GM18526 (cell line): Measurements from ENCODE around the gene ABCA10.

ENCODE experiments used
- POLR2A ChIP-seq: IDR thresholded peaks from 3 replicates; pipeline ENCODE4 v1.6.1; 2011; ENCODE audit not compliant: insufficient read length; ENCODE audit errors: extremely low read depth

The ABCA10 gene

DNA sequence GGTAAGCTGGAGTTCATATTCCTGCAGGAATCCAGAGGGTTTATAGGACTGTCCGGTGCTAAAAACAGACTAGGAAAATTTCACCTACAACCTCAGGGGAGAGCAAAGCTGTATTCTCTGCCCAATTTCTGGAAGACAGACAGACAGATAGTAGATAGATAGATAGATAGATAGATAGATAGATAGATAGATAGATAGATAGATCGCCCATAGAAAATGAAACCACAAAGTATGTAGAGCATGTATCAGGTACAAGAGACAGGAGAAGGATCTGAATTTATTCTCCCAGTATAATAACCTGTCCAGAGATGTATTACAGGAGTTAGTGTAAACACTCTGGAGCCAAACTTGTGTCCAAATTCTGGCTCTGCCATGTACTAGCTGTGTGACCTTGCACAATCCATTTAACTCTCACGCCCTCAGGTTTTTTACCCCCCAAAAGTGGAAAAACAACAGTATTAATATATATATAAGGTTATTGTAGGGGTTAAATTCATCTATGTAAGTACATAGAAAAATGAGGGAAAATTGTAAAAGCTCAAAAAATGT, 84.9 kb downstream of the ABCA10 start:
- TF ChIP-seq POLR2A: no peak

DNA sequence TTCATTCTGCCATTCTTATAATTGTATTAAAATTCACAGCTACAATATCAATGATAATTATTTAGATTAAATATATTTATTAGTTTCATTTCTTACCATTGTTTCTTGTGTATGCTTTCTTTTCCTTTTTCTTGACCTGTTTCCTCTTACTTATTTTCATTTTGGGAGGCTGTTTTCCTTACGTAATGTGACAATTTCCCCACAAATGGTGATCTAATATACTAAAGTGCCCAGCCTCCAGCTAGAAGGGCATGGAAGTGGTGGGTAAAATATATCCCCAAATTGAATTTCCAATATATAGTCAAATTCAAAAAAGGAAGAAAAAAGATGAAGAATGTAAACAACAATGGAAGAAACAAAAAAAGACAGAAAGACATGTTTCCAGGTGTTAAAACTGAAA, 85.5 kb downstream of the ABCA10 start:
- no peak for TF ChIP-seq POLR2A

DNA sequence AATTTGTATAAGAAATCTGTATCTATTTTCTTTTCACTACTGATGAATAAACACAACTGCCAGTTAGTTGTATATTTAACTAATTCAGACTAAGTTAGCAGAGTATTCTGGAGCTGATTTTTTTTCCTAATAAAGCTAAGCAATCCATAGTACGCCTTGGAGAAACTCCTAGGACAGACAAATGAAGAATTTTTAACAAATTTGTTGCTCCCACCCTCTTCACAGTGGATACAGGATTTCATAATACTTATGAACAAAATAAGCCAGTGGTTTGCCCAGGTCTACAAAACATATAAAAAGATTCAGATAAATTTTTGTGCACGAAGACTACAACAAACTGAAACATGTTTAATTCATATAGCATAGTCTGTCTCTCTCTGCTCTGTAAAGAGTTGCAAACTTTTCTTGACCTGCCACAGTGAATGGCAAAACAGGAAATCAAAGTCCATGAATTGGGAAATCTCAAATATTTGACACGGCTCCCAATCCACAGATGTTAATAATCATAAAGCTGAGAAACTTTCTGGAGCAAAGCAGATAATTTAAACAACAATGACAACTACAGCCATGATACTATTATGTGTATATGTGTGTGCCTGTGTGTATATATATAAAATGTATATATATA, 86.3 kb downstream of the ABCA10 start:
- TF ChIP-seq POLR2A: no peak

DNA sequence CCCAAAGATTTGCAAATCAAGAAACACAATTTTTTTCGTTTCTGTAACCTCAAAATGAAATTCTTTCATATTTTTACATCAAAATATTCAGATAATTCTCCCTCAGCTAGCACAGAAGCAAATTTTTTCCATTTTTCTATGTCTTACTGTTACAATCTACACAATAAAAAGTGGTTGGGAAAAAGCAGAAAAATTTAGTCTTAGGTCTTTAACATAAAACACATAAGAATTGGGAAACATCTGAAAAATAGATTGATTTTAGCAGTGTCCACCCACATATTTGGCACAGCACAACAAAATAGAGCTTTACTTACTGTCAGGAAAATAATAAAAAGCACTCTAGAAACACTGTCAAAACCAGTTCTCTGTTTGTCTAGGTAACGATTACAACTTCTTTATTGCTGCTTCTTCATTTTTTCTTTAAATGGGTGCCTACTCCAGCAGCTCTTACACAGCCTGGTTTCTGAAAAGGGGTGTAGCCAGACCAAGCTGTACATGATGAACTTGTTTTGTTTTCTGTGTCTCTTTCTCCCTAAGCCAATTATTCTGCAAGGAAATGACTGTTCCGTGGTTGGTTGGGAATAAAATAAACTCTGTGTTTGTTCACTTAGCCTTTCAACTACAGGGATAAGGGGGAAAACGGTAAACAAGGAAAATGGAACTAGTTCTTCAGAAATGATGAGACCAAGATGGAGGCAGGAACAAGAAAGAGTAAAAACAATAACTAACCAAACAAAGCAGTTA, 87.0 kb downstream of the ABCA10 start, which contains the start of gene ABCA6:
Gene ABCA6 (minus strand): TSS at position 465 of the 744 bp plus-strand sequence. CDS start 1,192 bp downstream, outside the sequence.
- TF ChIP-seq POLR2A: no peak

DNA sequence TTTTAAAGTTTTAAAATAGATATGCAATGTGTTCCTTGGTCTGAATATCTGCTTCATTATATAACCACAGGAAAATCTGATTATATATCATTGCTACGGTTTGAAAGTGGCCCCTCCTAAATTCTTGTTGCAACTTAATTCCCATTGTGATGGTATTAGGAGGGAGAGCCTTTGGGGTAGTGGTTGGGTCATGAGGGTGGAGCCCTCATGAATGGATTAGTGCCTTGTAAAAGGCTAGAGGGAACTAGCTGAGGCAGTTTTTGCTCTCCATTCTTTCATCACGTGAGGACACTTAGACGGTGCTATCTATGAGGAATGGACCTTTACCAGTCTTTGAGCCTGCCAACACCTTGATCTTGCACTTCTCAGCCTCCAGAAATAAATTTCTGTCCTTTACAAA, 94.5 kb downstream of the ABCA10 start:
- no peak for TF ChIP-seq POLR2A

DNA sequence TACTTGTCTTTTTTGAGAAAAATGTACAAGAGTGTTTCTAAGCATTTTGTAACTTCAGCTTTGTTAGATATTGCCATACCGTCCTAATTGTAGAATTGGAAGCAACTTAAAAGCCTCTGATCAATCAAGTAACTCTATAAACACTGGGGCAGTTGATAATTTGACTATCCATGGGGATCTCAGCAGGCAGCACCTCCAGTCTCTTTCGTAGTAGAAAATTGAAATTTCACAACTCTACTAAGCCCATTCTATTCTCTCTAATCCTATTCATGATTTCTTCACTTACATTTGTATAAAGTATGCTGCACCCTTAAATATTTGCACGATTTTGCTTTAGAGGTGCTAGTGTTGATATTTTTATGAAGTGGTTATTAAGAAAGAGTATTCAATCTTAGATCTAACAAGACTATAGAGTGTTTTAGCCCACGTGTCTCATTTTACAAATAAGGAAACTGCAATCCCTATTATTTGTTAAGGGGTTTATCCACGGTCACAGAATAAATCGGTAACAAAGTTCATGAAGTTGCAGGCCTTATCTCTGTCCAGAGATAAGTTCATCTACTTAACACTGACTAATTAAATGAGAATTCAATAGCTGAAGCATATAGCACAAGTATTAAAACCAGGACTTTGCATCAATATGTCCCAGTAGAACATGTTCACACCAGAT, 97.9 kb downstream of the ABCA10 start:
- no peak for TF ChIP-seq POLR2A

DNA sequence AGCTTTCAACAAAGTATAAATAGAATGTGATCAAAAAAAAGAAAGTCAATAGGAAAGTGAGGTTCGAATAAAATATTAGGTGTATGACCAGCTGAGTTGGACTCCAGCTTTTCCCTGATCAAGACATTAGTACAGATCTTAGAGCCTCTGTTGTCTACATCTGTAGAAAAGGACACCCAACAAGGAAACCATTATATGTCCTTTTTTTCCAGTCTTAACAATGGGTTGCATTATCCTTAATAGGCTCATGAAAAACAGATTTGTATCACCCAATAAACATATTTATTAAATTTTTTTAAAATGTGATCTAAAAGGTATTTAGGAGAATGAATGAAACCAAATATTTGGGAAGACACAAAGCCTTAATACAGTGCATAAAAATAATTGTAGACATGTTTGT, 105.0 kb downstream of the ABCA10 start:
- TF ChIP-seq POLR2A: no peak

DNA sequence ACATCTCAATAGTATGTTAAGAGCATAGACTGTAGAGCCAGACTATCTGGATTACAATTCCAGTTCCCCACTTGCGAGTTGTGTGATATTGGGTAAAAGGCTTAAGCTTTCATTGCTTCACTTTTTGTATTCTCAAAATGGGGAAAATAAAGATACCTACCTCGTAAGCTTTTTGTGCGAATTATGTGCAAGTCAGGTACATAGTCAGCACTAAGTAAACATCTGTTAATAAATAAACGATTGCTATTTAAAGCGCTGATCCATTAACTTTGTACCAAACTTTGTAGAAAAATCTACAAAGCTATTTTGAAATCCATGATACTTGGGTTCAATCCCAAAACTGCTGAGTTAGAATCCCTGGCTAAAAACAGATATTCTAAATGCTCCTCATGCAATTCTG, 106.6 kb downstream of the ABCA10 start:
- TF ChIP-seq POLR2A: no peak

DNA sequence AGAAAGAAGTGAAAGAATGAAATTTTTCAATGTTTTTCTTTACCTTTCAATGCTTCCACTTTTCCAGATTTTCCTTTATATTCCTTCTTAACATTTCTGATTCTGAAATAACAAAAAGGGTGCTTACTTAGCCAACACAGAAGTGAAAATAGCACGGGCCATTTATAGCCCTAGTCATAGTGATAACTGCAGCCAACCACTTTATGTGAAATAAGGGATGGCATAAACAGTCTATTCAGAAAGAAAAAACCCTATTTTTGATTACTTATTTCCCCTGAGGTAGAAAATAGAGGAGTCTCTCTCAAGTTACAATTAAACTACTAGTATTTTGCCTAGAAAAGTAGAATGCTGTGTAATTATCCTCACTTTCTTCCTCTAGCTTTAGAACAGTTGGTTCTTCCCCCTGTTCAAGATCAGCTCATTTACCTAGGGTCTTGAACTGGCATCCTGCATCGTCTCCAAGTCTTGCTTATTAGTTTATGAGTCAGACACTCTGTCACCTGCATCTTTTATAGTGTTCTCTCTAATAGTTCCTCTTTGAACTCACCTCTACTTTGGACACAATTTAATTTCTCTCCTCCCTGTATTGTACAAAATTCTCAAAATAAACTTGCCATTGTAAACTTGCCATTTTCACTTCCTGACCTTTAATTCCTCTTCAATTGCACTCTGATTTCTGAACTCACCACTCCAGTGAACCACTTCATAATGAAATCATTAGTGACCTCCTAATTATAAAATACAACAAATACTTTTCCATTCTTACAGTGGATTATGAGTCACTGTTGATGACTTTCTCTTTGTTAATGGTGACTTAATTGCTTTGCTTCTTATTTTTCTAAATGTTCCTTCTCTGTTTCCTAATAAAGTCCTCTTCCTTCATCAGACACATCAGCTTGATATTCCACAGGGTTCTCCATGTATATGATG, 110.5 kb downstream of the ABCA10 start:
- no peak for TF ChIP-seq POLR2A

DNA sequence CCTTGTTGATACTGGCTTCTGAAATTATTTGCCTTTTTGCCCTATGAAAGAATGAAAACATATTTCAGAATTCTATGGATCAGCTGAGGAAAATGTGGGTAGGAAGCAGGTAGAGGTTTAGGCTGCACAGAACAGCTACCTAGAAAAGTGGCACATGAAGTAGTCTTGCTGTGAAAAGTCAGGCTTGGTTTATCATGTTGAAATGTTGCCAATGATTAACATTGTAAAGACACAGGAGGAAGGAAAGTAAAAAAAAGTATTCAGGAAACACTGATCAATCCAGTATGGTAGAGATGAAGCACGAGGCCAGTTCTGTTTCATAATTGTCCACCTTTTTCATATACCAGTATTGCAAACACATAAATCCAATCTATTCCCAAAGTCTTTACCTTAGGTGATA, 116.8 kb downstream of the ABCA10 start:
- no peak for TF ChIP-seq POLR2A

DNA sequence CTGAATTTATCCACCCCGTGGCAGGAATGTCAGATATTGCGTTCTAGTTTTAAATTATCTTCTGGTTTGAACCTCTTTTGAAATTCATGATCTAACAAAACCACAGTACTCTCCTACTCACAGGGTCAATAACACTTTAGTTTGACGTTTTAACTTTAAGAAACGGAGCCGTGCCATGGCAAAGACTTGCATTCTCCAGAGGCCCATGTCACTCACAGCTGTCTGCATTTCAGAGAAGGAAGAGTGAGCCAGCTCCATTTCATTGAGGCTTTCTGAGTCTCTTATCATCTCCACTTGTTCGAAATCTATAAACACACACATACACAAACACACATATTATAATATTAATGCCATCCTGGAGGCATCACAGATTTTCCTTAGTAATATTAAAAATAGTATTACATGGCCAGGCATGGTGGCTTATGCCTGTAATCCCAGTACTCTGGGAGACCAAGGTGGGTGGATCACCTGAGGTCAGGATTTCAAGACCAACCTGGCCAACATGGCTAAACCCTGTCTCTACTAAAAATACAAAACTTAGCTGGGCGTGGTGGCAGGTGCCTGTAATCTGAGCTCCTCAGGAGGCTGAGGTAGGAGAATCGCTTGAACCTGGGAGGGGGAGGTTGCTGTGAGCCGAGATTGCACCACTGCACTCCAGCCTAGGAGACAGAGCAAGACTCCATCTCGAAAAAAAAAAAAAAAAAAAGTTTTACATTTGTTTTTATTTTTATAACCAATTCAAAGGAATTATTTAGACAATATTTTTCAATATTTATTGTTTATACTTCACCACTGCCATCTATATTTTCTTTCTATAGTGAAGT, 122.5 kb downstream of the ABCA10 start:
- no peak for TF ChIP-seq POLR2A

DNA sequence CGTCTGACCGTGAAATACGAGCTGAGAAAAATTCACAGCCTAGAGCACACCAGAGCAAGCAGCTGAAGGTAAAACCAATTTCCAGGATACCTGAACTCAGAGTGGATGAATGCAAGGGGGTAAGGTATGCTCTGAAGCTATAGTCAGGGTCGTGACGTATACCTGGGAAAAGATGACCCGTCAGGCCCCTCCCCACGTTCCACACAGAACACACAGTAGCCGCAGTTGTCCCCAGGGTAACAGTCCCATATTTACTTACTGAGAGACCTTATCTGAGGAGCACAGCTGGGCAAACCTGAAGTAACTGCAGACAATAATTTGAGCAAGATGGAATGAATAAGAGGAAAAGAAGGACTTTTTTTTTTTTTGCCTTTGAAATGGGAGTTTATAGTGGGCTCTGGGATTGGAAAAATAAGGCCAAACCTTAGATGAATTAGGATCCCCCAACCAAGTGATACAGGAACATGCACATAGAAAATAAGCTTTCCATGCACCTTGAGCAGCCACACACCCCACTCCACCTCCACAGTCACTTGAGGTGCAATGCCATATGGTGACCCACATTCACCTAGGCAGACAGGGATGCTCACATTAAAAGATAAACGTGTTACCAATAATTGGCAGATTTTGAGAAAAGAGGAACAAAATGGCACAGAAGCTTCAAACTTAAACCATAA, 124.9 kb downstream of the ABCA10 start:
- TF ChIP-seq POLR2A: no peak

DNA sequence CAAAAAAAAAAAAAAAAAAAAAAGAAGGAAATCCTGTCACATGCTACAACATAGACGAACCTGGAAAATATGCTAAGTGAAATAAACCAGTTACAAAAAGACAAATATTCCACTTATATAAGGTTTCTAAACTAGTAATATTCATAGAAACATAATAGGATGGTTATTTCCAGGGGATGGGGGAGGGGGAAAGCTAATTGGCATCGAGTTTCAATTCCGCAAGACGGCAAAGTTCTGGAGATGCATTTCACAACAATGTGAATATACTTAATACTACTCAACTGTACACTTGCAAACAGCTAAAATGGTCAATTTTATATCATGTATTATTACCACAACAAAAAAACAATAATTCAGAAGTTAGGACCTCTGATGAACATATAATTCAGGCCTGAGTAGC, 130.0 kb downstream of the ABCA10 start:
- TF ChIP-seq POLR2A: no peak
